Measurements from ENCODE around the gene VTN.

- TF ChIP-seq CTCF (optimal IDR thresholded peaks at IDR 0.05 in 1 of 3, IDR thresholded peaks at IDR 0.05 in 1 of 3, conservative IDR thresholded peaks at IDR 0.05 in 1 of 3; ENCODE audit: extremely low read depth in 1 of 3, insufficient read depth in 2 of 3, low read length in 3 of 3) = no peak
- TF ChIP-seq EZH2 (IDR thresholded peaks at IDR 0.05; ENCODE audit: low read length) = no peak
These were observed 35.7 kb upstream of the VTN start, which contains the start of gene SLC46A1 for GRCh38 chr17:28405632-28406472.

Measured in keratinocyte (primary cell).